SU-DHL-6 (cell line): ENCODE measurements around the gene GPC3.

Experiments
- H2AFZ ChIP-seq: fragments of 200-600 bp; sonication (generic); 2 replicates; pipeline ENCODE4 v1.6.1; 2014; ENCODE audit warnings: low read depth, mild to moderate bottlenecking, moderate library complexity, mixed read lengths, antibody characterized with exemption, low read length; ENCODE audit not compliant: severe bottlenecking
- H3F3A ChIP-seq: fragments of 200-600 bp; shearing (Covaris generic); 2 replicates; pipeline ENCODE4 v1.6.0; 2016; ENCODE audit warnings: antibody characterized with exemption, mild to moderate bottlenecking; ENCODE audit not compliant: insufficient read depth
- H3K27ac ChIP-seq: fragments of 200-600 bp; sonication (generic); 2 replicates; pipeline ENCODE4 v1.5.1; 2016; ENCODE audit warnings: low read depth, mild to moderate bottlenecking, low read length, moderate library complexity, mixed read lengths
- H3K27me3 ChIP-seq: fragments of 200-600 bp; sonication (generic), shearing (Covaris generic); 2 replicates; pipeline ENCODE4 v1.6.0; 2014; ENCODE audit warnings: mild to moderate bottlenecking, low read length
- H3K36me3 ChIP-seq: fragments of 200-600 bp; sonication (generic); 2 replicates; pipeline ENCODE4 v1.6.1; 2014; ENCODE audit warnings: mild to moderate bottlenecking, low read length, mixed read lengths
- H3K4me2 ChIP-seq: fragments of 300-600, 200-600 bp; shearing (Covaris generic), sonication (generic); 2 replicates; pipeline ENCODE4 v1.6.0; 2014; ENCODE audit warnings: low read length, low read depth, mild to moderate bottlenecking; ENCODE audit not compliant: poor library complexity, severe bottlenecking
- H3K4me3 ChIP-seq: fragments of 200-600 bp; sonication (generic); 2 replicates; pipeline ENCODE4 v1.5.1; 2014; ENCODE audit warnings: antibody characterized with exemption, low read length, mild to moderate bottlenecking, mixed read lengths; ENCODE audit not compliant: insufficient read depth, poor library complexity, severe bottlenecking
- H3K79me2 ChIP-seq: fragments of 200-600 bp; sonication (generic); 2 replicates; pipeline ENCODE4 v1.6.1; 2014; ENCODE audit warnings: mild to moderate bottlenecking, low read length, moderate library complexity; ENCODE audit not compliant: insufficient read depth
- H3K9ac ChIP-seq: fragments of 200-600 bp; sonication (generic); 2 replicates; pipeline ENCODE4 v1.7.0; 2014; ENCODE audit warnings: mild to moderate bottlenecking, low read length
- H3K9me2 ChIP-seq: fragments of 200-600 bp; sonication (generic); replicated peaks from 2 replicates; pipeline ENCODE4 v1.6.1; 2014; ENCODE audit warnings: low read length; ENCODE audit not compliant: insufficient read depth
- H3K9me3 ChIP-seq: fragments of 200-600 bp; sonication (generic); 2 replicates; pipeline ENCODE4 v1.6.1; 2014; ENCODE audit warnings: low read length, mixed read lengths; ENCODE audit not compliant: insufficient read depth
- H4K20me1 ChIP-seq: fragments of 200-600 bp; sonication (generic); 2 replicates; pipeline ENCODE4 v1.6.1; 2014; ENCODE audit warnings: low read depth, mild to moderate bottlenecking, antibody characterized with exemption, low read length, moderate library complexity, mixed read lengths
- CTCF ChIP-seq: fragments of 200-600 bp; sonication (generic); IDR thresholded peaks from one replicate; pipeline ENCODE4 v1.5.1; 2017; ENCODE audit warnings: antibody characterized with exemption, mild to moderate bottlenecking, low read length, moderate library complexity; ENCODE audit not compliant: insufficient read depth, poor library complexity, severe bottlenecking
- EZH2phosphoT487 ChIP-seq: fragments of 200-600 bp; sonication (generic), shearing (Covaris generic); conservative IDR thresholded peaks from 2 replicates; pipeline ENCODE4 v1.6.1; 2018; ENCODE audit warnings: mild to moderate bottlenecking, antibody characterized with exemption, low read length, moderate library complexity, mixed read lengths

GPC3 gene

GRCh38 chrX:134007716-134008115, 22.3 kb upstream of the GPC3 start:
- Histone ChIP-seq H2AFZ (no peak overlapping the region), H3K36me3 (no peaks in the 10 kb centered on the region), H3F3A (no peaks in the 10 kb centered on the region), H3K9me3 (no peaks in the 10 kb centered on the region), H3K9ac (no peak overlapping the region), H4K20me1 (no peaks in the 10 kb centered on the region), H3K79me2 (no peaks in the 10 kb centered on the region), H3K27me3 (no peaks in the 10 kb centered on the region), H3K4me2 (no peak overlapping the region), H3K9me2 (no peaks in the 10 kb centered on the region), H3K27ac (no peak overlapping the region), H3K4me3 (no peak overlapping the region)
- TF ChIP-seq EZH2phosphoT487 = no peak
- TF ChIP-seq CTCF = no peak

GRCh38 chrX:134006484-134007161, 21.2 kb upstream of the GPC3 start:
- H3K27ac ChIP-seq = no peak overlapping the region
- no peaks in the 10 kb centered on the region for H3K27me3 ChIP-seq
- H3K4me2 ChIP-seq = no peak overlapping the region
- no peaks in the 10 kb centered on the region for H3K36me3 ChIP-seq
- no peaks in the 10 kb centered on the region for H3K9me3 ChIP-seq
- no peaks in the 10 kb centered on the region for H4K20me1 ChIP-seq
- H3K9ac ChIP-seq = no peak overlapping the region
- H3F3A ChIP-seq = no peaks in the 10 kb centered on the region
- no peaks in the 10 kb centered on the region for H3K79me2 ChIP-seq
- H3K4me3 ChIP-seq = no peak overlapping the region
- TF ChIP-seq EZH2phosphoT487 = no peak
- TF ChIP-seq CTCF = no peak
- H3K9me2 ChIP-seq = no peaks in the 10 kb centered on the region
- no peak overlapping the region for H2AFZ ChIP-seq

GRCh38 chrX:134004084-134004483, 18.7 kb upstream of the GPC3 start:
- Histone ChIP-seq H3K79me2 (no peaks in the 10 kb centered on the region), H3F3A (no peaks in the 10 kb centered on the region), H3K27me3 (no peaks in the 10 kb centered on the region), H3K9me3 (no peaks in the 10 kb centered on the region), H4K20me1 (no peaks in the 10 kb centered on the region), H3K27ac (no peak overlapping the region), H2AFZ (no peak overlapping the region), H3K9ac (no peak overlapping the region), H3K9me2 (no peaks in the 10 kb centered on the region), H3K4me3 (no peak overlapping the region), H3K4me2 (no peak overlapping the region), H3K36me3 (no peaks in the 10 kb centered on the region)
- TF ChIP-seq EZH2phosphoT487 (no peak), CTCF (no peak)
